Transverse colon (tissue), 4 donors: ENCODE measurements around the gene DDX1.

Experiments
- POLR2A ChIP-seq: fragments of 450-650 bp; IDR thresholded peaks from one replicate; pipeline ENCODE4 v1.6.1; 2016; ENCODE audit warnings: antibody characterized with exemption, mild to moderate bottlenecking, moderate library complexity
- POLR2AphosphoS5 ChIP-seq, 3 donors: sonication (generic); formaldehyde crosslinking; IDR thresholded peaks; one replicate each; pipeline ENCODE4 v1.6.1; 2016; ENCODE audit warnings: antibody characterized with exemption in 3 of 3
- TF ChIP-seq, protein P1 (sequence below), 5 experiments: fragments of 200-600 bp in 3 of 5; fragments of 450-650 bp in 2 of 5; sonication (generic) in 3 of 5; IDR thresholded peaks; 1 replicate in 2 of 5; 2 replicates in 3 of 5; pipeline ENCODE4 v1.5.1; 2016 to 2017; ENCODE audit warnings: antibody characterized with exemption in 5 of 5, inconsistent platforms in 3 of 5, mild to moderate bottlenecking in 2 of 5, moderate library complexity in 1 of 5

GRCh38 chr2:15675456-15676195 lies 84.0 kb downstream of the DDX1 start:
- TF ChIP-seq, protein P1, sequence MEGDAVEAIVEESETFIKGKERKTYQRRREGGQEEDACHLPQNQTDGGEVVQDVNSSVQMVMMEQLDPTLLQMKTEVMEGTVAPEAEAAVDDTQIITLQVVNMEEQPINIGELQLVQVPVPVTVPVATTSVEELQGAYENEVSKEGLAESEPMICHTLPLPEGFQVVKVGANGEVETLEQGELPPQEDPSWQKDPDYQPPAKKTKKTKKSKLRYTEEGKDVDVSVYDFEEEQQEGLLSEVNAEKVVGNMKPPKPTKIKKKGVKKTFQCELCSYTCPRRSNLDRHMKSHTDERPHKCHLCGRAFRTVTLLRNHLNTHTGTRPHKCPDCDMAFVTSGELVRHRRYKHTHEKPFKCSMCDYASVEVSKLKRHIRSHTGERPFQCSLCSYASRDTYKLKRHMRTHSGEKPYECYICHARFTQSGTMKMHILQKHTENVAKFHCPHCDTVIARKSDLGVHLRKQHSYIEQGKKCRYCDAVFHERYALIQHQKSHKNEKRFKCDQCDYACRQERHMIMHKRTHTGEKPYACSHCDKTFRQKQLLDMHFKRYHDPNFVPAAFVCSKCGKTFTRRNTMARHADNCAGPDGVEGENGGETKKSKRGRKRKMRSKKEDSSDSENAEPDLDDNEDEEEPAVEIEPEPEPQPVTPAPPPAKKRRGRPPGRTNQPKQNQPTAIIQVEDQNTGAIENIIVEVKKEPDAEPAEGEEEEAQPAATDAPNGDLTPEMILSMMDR (IDR thresholded peaks at IDR 0.05) = no peak
- TF ChIP-seq POLR2A (no peak), POLR2AphosphoS5 (IDR thresholded peaks at IDR 0.05) (no peak)
